ENCODE measurements around the gene ZNF664. TPM values are rescaled to one million over a fixed set of nuclear protein-coding genes. Genes with fewer than 3 reads are reported as not detected.

Gene ZNF664
- total and polyA plus RNA-seq, 10 of the 15 experiments (the other 5 are each of a cell fraction or from before 2014, with no cell fraction given), result 1.8 to 65.6 (median 30.8) TPM

GRCh38 chr12:124002654-124003053, 29.6 kb downstream of the ZNF664 start (continued):
- TF ChIP-seq E4F1 (IDR thresholded peaks at IDR 0.05; ENCODE audit: borderline replicate concordance, partially characterized antibody), result no peak
- no peak for TF ChIP-seq IKZF1 (conservative IDR thresholded peaks at IDR 0.05)
- TF ChIP-seq ZNF24 (IDR thresholded peaks at IDR 0.05), result no peak

- Histone ChIP-seq H3K4me1 (ENCODE audit: control insufficient read depth, insufficient read depth, low read length) (peaks cover 14% of the 10 kb centered on the region), H3K36me3 (ENCODE audit: control insufficient read depth in 2 of 2, insufficient read depth in 2 of 2, low read length in 1 of 2) (peaks cover 9 to 12% of the 10 kb centered on the region in 2 experiments), H2AFZ (ENCODE audit: control insufficient read depth, low read depth, low read length) (no peak overlapping the region), H3K9ac (ENCODE audit: control insufficient read depth, insufficient read depth, low read length) (no peak overlapping the region), H3K27ac (ENCODE audit: control insufficient read depth, insufficient read depth) (no peak overlapping the region), H3K4me2 (ENCODE audit: control insufficient read depth, insufficient read depth) (no peak overlapping the region), H3K4me3 (no peak overlapping the region), H3K27me3 (replicated peaks in 1 of 2; ENCODE audit: control insufficient read depth in 2 of 2, insufficient read depth in 2 of 2, low read length in 1 of 2) (no peaks in the 10 kb centered on the region), H3K79me2 (ENCODE audit: control insufficient read depth, insufficient read depth, low read length) (no peaks in the 10 kb centered on the region; the same call in 1 of the 2 replicates), H3K9me3 (replicated peaks; ENCODE audit: control insufficient read depth, insufficient read depth, low read length) (no peaks in the 10 kb centered on the region), H4K20me1 (ENCODE audit: control insufficient read depth, insufficient read depth) (no peaks in the 10 kb centered on the region)
- ChIA-PET SMC1A (ENCODE audit: uncharacterized antibody, unreplicated experiment) (no interaction called here), POLR2A (interaction anchor here (0.5 kb wide), 1 partner anchor 1126 kb away, joined by 5 read pairs; no protein-coding TSS in a partner anchor), CTCF (interaction anchor here (1.2 kb wide), 1 partner anchor 28 kb away, joined by 4 read pairs; no protein-coding TSS in a partner anchor), RAD21 (ENCODE audit: unreplicated experiment) (no interaction called here)
- intact Hi-C loops (cut with micrococcal nuclease; ENCODE audit: unreplicated experiment), result no loop called here
- TF ChIP-seq WRNIP1 (IDR thresholded peaks at IDR 0.05; ENCODE audit: borderline replicate concordance, low read depth, low read length) (no peak), JUND (IDR thresholded peaks at IDR 0.05; ENCODE audit: low read depth, low read length) (no peak), SREBF2 (IDR thresholded peaks at IDR 0.05; ENCODE audit: low read length) (no peak), NR2C2 (IDR thresholded peaks at IDR 0.05; ENCODE audit: borderline replicate concordance, control insufficient read depth, insufficient read length, low read depth) (no peak), ASH2L (IDR thresholded peaks at IDR 0.05; ENCODE audit: borderline replicate concordance, low read depth) (no peak), ATF7 (IDR thresholded peaks at IDR 0.05; ENCODE audit: low read depth) (no peak), TCF12 (IDR thresholded peaks at IDR 0.05; ENCODE audit: low read depth, low read length) (no peak), CUX1 (IDR thresholded peaks at IDR 0.05; ENCODE audit: insufficient replicate concordance, low read depth, low read length) (no peak), ATF2 (IDR thresholded peaks at IDR 0.05; ENCODE audit: low read length) (no peak)
- no peak for FAIRE-seq
- 99% methylated on average over 9 of the region's 9 CpGs for WGBS (ENCODE audit: insufficient coverage, insufficient replicate concordance, low lambda C conversion rate, missing lambda C conversion rate)
- no peak for ATAC-seq
- BruUV-seq (replicated peaks), result no TSS peak
- in situ Hi-C loops (cut with MboI), result no loop called here
- DNase-seq (ENCODE audit: low read depth, low spot score), result no peak
Measured at GRCh38 chr12:124004233-124004875, 31.3 kb downstream of the ZNF664 start.

Data from GM12878 (cell line).